ENCODE data around the gene ARF4. TPM values are rescaled to one million over a fixed set of nuclear protein-coding genes. Genes with fewer than 3 reads are reported as not detected.
A peak's percentile ranks its signal among the peaks of the same experiment; 100 is the strongest.

ARF4 gene
- total RNA-seq, 3 donors from 2014 or later, result 93.6 to 125 (median 120) TPM

DNA sequence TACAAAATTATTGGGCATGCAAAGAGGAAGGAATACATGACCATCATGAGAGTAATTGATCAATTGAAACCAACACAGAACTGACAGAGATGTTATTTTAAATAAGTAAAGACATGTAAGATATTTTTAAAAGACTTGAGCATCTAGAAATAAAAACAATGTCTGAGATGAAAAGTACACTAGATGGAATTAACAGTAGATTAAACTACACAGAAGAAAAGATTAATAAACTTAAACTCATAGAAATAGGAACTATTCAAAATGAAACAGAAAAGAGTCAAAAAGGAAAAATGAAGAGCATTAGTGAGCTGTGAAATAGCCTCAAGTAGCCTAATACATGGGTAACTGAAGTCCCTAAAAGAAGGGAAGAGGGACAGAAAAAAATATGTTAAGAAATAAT lies 8.5 kb upstream of the ARF4 start:
- intact Hi-C loops (cut with DNase I; ENCODE audit: low total_unique reads), result no loop called here
- no peak for DNase-seq (ENCODE audit: low spot score in 2 of 2)
- H3K4me3 ChIP-seq, result no peak overlapping the region
- no peaks in the 10 kb centered on the region for H3K27me3 ChIP-seq
- TF ChIP-seq, protein P1, sequence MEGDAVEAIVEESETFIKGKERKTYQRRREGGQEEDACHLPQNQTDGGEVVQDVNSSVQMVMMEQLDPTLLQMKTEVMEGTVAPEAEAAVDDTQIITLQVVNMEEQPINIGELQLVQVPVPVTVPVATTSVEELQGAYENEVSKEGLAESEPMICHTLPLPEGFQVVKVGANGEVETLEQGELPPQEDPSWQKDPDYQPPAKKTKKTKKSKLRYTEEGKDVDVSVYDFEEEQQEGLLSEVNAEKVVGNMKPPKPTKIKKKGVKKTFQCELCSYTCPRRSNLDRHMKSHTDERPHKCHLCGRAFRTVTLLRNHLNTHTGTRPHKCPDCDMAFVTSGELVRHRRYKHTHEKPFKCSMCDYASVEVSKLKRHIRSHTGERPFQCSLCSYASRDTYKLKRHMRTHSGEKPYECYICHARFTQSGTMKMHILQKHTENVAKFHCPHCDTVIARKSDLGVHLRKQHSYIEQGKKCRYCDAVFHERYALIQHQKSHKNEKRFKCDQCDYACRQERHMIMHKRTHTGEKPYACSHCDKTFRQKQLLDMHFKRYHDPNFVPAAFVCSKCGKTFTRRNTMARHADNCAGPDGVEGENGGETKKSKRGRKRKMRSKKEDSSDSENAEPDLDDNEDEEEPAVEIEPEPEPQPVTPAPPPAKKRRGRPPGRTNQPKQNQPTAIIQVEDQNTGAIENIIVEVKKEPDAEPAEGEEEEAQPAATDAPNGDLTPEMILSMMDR (IDR thresholded peaks at IDR 0.05), result no peak
- no peaks in the 10 kb centered on the region for H3K36me3 ChIP-seq
- no peak overlapping the region for H3K27ac ChIP-seq
- no peaks in the 10 kb centered on the region for H3K4me1 ChIP-seq
- H3K9me3 ChIP-seq, result no peaks in the 10 kb centered on the region

DNA sequence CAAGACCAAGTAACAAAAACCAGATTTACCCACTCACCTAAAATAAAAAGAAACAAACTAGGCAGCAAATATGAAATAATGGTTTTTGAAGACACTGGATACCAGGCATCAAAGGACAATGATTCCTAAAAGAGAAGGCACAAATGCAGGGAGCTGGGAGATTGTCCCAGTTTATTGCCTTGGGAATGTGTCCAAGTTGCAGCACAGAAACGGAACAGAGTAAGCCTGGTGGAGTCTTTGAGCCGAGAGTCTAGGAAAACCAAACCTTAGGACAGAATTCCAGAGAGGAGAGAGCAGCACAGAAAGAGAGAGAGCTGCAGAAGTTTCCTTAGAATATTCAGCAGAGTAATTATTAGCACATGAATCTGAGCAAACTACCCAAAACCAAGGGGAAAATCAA lies 7.8 kb upstream of the ARF4 start:
- H3K27ac ChIP-seq, result no peak overlapping the region

DNA sequence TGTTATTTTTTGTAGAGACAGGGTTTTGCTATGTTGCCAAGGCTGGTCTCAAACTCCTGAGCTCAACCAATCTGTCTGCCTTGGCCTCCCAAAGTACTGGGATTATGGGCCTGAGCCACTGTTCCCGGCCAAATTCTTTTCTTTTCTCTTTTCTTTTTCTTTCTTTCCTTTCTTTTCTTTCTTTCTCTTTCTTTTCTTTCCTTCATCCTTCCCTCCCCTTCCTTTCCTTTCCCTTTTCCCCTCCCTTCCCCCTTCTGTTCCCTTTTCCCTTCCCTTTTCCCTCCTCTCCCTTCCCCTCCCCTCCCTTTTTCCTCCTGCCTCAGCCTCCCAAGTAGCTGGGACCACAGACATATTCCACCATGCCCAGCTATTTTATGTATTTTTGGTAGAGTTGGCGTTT lies 3.1 kb upstream of the ARF4 start:
- intact Hi-C loops (cut with DNase I; ENCODE audit: low total_unique reads), result no loop called here
- H3K4me3 ChIP-seq, result no peak overlapping the region
- H3K36me3 ChIP-seq, result no peaks in the 10 kb centered on the region
- H3K9me3 ChIP-seq, result no peaks in the 10 kb centered on the region
- TF ChIP-seq, protein P1 (IDR thresholded peaks at IDR 0.05), result no peak
- no peak for TF ChIP-seq POLR2A (IDR thresholded peaks at IDR 0.05)
- no peak for TF ChIP-seq POLR2AphosphoS5 (IDR thresholded peaks at IDR 0.05)
- H3K27ac ChIP-seq, result no peak overlapping the region
- H3K4me1 ChIP-seq, result peaks cover 0 to 9% of the 10 kb centered on the region in 2 donors
- no peaks in the 10 kb centered on the region for H3K27me3 ChIP-seq
- no peak for DNase-seq (ENCODE audit: low spot score in 2 of 2)

More for the DNA sequence above, 7.8 kb upstream of the ARF4 start:
- no peak overlapping the region for H3K4me3 ChIP-seq
- no peaks in the 10 kb centered on the region for H3K4me1 ChIP-seq
- intact Hi-C loops (cut with DNase I; ENCODE audit: low total_unique reads), result no loop called here
- H3K9me3 ChIP-seq, result no peaks in the 10 kb centered on the region
- no peak for DNase-seq (ENCODE audit: low spot score in 2 of 2)
- no peaks in the 10 kb centered on the region for H3K36me3 ChIP-seq
- no peaks in the 10 kb centered on the region for H3K27me3 ChIP-seq
- no peak for TF ChIP-seq POLR2A (IDR thresholded peaks at IDR 0.05)
- no peak for TF ChIP-seq POLR2AphosphoS5 (IDR thresholded peaks at IDR 0.05)
- TF ChIP-seq, protein P1 (IDR thresholded peaks at IDR 0.05), result no peak

DNA sequence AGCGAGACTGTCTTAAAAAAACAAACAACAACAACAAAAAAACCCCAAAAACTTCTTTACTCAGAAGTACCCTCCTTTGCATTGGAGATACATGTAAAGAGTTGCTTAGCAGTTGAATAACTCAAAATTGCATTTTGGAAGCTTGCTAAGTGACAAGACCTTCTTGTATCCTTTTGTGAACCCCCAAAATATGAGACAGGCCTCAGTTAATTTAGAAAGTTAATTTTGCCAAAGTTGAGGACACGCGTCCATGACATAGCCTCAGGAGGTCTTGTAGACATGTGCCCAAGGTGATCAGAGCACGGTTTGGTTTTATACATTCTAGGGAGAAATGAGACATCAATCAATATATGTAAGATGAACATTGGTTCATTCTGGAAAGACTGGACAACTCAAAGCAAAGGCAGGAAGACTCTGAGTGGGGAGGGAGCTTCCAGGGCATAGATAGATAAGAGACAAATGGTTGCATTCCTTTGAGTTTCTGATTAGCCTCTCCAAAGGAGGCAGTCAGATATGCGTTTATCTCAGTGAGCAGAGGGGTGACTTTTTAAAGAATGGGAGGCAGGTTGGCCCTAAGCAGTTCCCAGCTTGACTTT lies 1.7 kb upstream of the ARF4 start:
- TF ChIP-seq POLR2AphosphoS5 (IDR thresholded peaks at IDR 0.05) (no peak), POLR2A (IDR thresholded peaks at IDR 0.05) (no peak)
- TF ChIP-seq, protein P1 (IDR thresholded peaks at IDR 0.05), result no peak
- Histone ChIP-seq H3K4me3 (peak overlapping the region; percentile 67 to 88 (median 77)), H3K27ac (peak overlapping the region; percentile 95 to 99), H3K36me3 (no peaks in the 10 kb centered on the region), H3K9me3 (no peaks in the 10 kb centered on the region), H3K4me1 (peaks cover 4 to 19% of the 10 kb centered on the region in 2 donors), H3K27me3 (no peaks in the 10 kb centered on the region)
- DNase-seq (ENCODE audit: low spot score in 2 of 2), result no peak
- intact Hi-C loops (cut with DNase I; ENCODE audit: low total_unique reads), result no loop called here

DNA sequence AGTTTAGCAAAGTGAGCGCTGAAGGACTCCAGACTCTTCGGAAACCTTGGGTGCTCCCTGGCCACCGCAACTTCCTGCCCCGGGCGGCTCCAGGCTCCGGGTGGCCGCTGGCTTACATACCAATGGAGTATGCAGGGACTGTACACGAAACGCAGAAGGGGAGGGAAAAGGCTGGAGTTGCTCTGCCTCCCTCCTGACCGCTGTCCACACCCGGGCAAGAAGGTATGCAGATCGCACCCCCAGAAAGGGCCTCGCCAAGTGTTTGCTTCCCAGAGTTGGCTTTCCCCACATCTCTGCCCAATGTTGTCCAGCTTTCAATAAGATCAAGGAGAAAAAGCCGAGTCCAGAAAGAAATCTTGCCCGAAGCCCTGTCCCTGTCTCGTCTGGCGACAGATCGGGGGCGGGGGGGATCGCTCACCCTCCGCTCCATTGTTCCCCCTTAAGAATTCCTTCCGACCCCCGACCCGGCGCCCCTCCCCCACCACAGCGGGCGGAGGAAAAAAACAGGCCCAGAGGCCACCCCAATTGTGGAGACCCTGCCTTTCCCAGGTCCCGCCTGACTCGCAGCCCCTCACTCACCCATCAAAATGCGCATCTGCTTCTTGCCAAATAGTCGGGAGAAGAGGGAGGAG lies 533 bp downstream of the ARF4 start:
- Histone ChIP-seq H3K4me3 (peak overlapping the region; percentile 67 to 88 (median 77)), H3K27me3 (no peaks in the 10 kb centered on the region), H3K4me1 (peaks cover 4 to 22% of the 10 kb centered on the region in 2 donors), H3K9me3 (no peaks in the 10 kb centered on the region), H3K36me3 (no peaks in the 10 kb centered on the region), H3K27ac (peak overlapping the region; percentile 95 to 99)
- DNase-seq (ENCODE audit: low spot score in 2 of 2), result peak; percentile 84 to 86
- intact Hi-C loops (cut with DNase I; ENCODE audit: low total_unique reads), result no loop called here
- TF ChIP-seq, protein P1 (IDR thresholded peaks at IDR 0.05), result no peak
- no peak for TF ChIP-seq POLR2A (IDR thresholded peaks at IDR 0.05)
- TF ChIP-seq POLR2AphosphoS5 (IDR thresholded peaks at IDR 0.05), result peak; percentile 2 to 53 (median 10)

Data from breast epithelium (tissue), 4 donors.